GM18870 (cell line): ENCODE data around the gene CYP4F11.
"Not testable (repeated sequence)": the region's sequence is repeated elsewhere in the genome, so short reads cannot be mapped to it uniquely, and the experiment has no call there.

Experiments
- ATAC-seq: cut with Tn5 transposase; IDR thresholded peaks from one replicate; pipeline ENCODE4 v1.9.1; 2021; ENCODE audit warnings: moderate library complexity; ENCODE audit not compliant: unreplicated experiment

Gene CYP4F11

DNA sequence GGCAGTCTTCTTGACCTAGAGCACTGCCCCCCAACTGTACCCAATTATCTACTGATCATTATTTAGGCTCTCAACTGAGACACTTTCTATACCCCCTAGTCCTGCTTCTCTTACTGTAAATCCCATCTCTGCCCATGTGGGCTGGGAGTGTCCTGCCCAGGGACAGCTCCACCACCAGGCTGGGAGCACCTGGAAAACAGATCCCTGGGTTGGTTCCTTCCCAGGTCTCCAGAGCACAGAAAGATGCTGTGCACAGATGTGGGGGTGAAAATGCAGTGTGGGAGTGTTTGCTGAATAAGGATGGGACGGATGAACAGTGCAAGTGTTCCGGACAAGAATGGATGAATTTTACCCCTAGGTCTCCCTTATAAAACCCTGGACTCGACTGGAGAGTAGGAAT, 49.2 kb downstream of the CYP4F11 start:
- no peak for ATAC-seq

DNA sequence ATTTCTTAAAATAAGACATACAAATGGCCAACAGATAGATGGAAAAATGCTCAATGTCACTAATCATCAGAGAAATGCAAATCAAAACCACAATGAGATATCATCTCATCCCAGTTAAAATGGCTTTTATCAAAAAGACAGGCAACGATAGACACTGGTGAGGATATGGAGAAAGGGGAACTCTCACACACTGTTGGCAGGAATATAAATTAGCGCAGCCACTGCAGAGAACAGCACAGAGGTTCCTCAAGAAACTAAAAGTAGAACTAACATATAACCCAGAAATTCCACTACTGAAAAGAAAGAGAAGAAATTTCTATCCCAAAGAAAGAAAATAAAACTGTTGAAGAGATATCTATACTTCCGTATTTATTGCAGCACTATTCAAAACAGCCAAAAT, 51.0 kb downstream of the CYP4F11 start:
- not testable (repeated sequence) for ATAC-seq

- no peak for ATAC-seq
Observed at GRCh38 chr19:15874821-15875474, 59.4 kb downstream of the CYP4F11 start.

GRCh38 chr19:15873771-15874170, 60.6 kb downstream of the CYP4F11 start:
- ATAC-seq = not testable (repeated sequence)

GRCh38 chr19:15871570-15871969, 62.8 kb downstream of the CYP4F11 start:
- no peak for ATAC-seq

- no peak for ATAC-seq
Observed at GRCh38 chr19:15869873-15870272, 64.5 kb downstream of the CYP4F11 start.

- no peak for ATAC-seq
Observed at GRCh38 chr19:15869109-15869555, 65.2 kb downstream of the CYP4F11 start.

DNA sequence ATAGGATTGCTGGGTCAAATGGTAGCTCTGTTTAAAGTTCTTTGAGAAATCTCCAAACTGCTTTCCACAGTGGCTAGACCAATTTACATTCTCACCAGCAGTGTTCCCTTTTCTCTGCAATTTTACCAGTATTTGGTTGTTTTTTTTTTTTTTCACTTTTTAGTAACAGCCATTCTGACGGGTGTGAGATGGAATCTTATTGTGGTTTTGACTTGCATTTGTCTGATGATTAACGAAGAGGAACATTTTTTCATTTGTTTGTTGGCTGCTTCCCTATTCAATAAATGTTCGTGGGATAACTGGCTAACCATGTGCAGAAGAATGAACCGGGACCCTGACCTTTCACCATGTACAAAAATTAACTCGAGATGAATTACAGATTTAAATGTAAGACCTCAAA, 67.7 kb downstream of the CYP4F11 start:
- no peak for ATAC-seq

GRCh38 chr19:15864824-15865223, 69.5 kb downstream of the CYP4F11 start:
- ATAC-seq = no peak

DNA sequence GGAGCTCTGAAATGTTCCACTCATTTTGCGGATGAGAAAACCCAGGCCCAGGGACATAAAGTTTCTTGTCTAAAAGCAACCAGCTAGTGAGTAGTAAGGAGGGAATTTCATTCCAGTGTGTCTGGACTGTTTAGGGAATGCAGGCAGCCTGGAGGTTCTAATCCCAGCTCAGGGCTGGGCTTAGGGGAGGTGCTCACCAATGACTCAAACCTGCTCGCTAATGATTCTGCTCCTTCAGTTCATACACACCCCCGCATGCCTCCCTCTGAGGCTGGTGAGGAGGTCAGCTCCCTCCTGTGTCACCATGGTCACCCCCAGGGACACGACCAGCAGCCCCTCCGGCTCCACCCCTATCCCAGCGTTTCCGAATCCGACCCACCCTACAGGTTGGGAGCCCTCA, 71.1 kb downstream of the CYP4F11 start:
- no peak for ATAC-seq

DNA sequence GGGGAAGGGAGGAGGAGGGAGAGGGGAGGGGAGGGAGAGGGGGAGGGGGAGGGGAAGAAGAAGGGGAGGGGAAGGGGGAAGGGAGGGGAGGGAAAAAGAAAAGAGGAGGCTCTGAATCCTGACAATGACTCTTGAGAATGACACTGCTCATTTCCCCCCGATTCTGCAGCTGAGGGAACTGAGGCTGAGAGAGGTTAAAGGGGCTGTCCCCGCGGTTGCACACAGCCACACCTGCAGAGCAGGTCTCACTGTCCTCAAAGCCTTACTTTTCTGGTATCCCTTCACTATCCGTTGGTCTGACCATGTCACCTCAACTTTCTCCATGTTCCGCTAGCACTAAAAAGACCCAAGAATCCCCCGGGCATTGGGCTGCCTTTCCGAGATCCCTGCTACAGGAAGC, 71.9 kb downstream of the CYP4F11 start:
- ATAC-seq = no peak
